ENCODE measurements around the gene RHBG.

RHBG gene

DNA sequence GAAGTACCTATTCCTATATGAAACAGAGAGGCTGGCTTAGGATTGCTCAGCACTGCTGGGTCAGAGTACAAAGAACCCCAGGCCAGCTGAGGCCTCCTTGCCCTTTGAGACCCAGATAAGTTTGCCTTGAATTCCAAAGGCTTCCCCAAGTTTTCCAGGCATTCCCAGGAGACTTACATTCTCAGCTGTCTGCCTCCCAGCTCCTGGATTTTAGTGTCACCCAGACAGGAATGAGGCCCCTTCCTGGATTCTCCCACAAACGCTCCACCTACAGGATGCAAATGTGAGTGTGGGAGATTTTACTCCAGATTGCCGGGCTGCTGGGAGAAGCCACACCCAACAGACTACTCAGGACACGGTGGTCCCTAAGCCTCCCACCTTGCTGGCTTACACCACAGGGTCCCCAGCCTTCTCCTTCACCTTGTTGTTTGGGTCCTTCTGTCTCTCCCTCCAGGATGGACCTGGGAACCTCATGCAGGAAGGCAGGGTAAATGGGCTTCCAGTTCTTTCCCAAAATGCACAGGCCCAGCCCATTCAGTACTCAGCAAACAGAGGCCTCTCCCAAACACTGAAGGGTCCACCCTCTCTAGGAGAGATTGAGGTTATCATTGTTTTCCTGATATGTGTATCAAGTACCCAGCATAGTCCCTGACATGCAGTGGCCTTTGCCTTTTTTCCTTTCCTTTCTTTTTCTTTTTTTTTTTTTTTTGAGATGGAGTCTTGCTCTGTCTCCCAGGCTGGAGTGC, 10.6 kb downstream of the RHBG start:
- WGBS (ENCODE audit: extremely low coverage, insufficient coverage, low lambda C conversion rate), result no CpG with 5 or more reads among the region's 3 CpGs

DNA sequence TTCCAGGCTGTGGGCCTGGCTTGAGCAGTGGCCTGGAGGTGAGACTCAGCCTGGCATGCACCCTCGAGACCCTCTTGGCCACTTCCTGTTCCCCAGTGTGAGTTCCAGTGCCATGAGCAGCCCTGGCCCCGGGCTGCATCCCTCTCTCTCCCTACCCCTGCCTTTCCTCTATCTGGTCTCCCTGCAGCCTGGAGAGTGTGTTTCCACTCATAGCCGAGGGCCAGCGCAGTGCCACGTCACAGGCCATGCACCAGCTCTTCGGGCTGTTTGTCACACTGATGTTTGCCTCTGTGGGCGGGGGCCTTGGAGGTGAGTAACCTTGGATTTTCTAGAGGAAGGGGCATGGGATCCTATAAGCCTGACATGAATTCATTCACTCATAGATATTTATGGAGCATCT, 13.6 kb downstream of the RHBG start:
- Histone ChIP-seq H2BK15ac (replicated peaks; ENCODE audit: low read depth) (no peak overlapping the region), H3K79me2 (ENCODE audit: control insufficient read depth, insufficient read depth, low read length) (no peaks in the 10 kb centered on the region), H3K27ac (ENCODE audit: low read depth, low read length) (no peak overlapping the region), H2BK5ac (ENCODE audit: low read length) (no peak overlapping the region), H3K79me1 (ENCODE audit: low read length) (no peaks in the 10 kb centered on the region), H3K4ac (ENCODE audit: low read depth, low read length) (no peak overlapping the region), H3K9ac (ENCODE audit: low read length) (no peak overlapping the region), H3K4me2 (ENCODE audit: low read length) (no peak overlapping the region), H2BK120ac (ENCODE audit: low read depth, low read length) (no peak overlapping the region), H3K27me3 (ENCODE audit: insufficient read depth, low read length, poor library complexity) (no peaks in the 10 kb centered on the region), H3K36me3 (ENCODE audit: control insufficient read depth, insufficient read depth, low read length) (no peaks in the 10 kb centered on the region), H3K4me3 (ENCODE audit: low read length) (no peak overlapping the region), H4K8ac (ENCODE audit: low read depth, low read length) (no peak overlapping the region), H3K18ac (ENCODE audit: low read length) (no peak overlapping the region), H4K5ac (ENCODE audit: low read length) (no peak overlapping the region), H3K23ac (ENCODE audit: low read length) (no peak overlapping the region), H3K4me1 (ENCODE audit: control insufficient read depth, low read depth, low read length) (peaks cover 7% of the 10 kb centered on the region), H2AK5ac (ENCODE audit: low read length) (no peak overlapping the region), H3K56ac (ENCODE audit: low read length) (no peak overlapping the region)
- DNase-seq, result no peak
- WGBS (ENCODE audit: extremely low coverage, insufficient coverage, low lambda C conversion rate), result no CpG with 5 or more reads among the region's 7 CpGs

More for the DNA sequence above, 10.6 kb downstream of the RHBG start:
- H4K8ac ChIP-seq (ENCODE audit: low read depth, low read length), result no peak overlapping the region
- H3K27me3 ChIP-seq (ENCODE audit: insufficient read depth, low read length, poor library complexity), result no peaks in the 10 kb centered on the region
- no peaks in the 10 kb centered on the region for H3K36me3 ChIP-seq (ENCODE audit: control insufficient read depth, insufficient read depth, low read length)
- no peak overlapping the region for H2BK15ac ChIP-seq (replicated peaks; ENCODE audit: low read depth)
- no peak overlapping the region for H3K4me3 ChIP-seq (ENCODE audit: low read length)
- DNase-seq, result peak; percentile 91
- H4K5ac ChIP-seq (ENCODE audit: low read length), result no peak overlapping the region
- H3K56ac ChIP-seq (ENCODE audit: low read length), result peak overlapping the region; percentile 65
- no peak overlapping the region for H3K23ac ChIP-seq (ENCODE audit: low read length)
- H2BK5ac ChIP-seq (ENCODE audit: low read length), result no peak overlapping the region
- H3K4ac ChIP-seq (ENCODE audit: low read depth, low read length), result no peak overlapping the region
- no peak overlapping the region for H2BK120ac ChIP-seq (ENCODE audit: low read depth, low read length)
- H3K79me2 ChIP-seq (ENCODE audit: control insufficient read depth, insufficient read depth, low read length), result no peaks in the 10 kb centered on the region
- no peak overlapping the region for H2AK5ac ChIP-seq (ENCODE audit: low read length)
- peaks cover 2% of the 10 kb centered on the region for H3K4me1 ChIP-seq (ENCODE audit: control insufficient read depth, low read depth, low read length)
- no peaks in the 10 kb centered on the region for H3K79me1 ChIP-seq (ENCODE audit: low read length)
- no peak overlapping the region for H3K27ac ChIP-seq (ENCODE audit: low read depth, low read length)
- H3K4me2 ChIP-seq (ENCODE audit: low read length), result no peak overlapping the region
- no peak overlapping the region for H3K9ac ChIP-seq (ENCODE audit: low read length)
- H3K18ac ChIP-seq (ENCODE audit: low read length), result no peak overlapping the region

DNA sequence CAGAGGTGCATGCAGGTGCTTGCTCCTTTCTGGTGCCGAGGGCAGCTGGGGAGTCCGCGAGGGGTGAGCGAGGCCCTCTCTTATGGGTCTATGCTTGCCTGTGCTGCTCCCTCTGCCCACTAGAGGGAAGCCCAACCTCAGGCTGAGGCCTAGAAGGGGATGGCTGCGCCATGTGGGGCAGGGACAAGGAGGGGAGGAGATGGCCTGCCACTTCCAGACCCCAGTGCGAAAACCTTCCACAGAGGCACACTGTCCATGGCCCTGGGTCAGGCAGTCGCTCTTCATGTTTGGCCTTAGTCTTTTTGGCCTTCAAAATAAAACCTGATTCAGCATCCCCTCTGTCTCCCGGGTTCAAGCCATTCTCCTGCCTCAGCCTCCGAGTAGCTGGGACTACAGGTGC, 14.0 kb downstream of the RHBG start:
- Histone ChIP-seq H2BK120ac (ENCODE audit: low read depth, low read length) (no peak overlapping the region), H3K4ac (ENCODE audit: low read depth, low read length) (no peak overlapping the region), H3K4me3 (ENCODE audit: low read length) (no peak overlapping the region), H3K23ac (ENCODE audit: low read length) (no peak overlapping the region), H3K18ac (ENCODE audit: low read length) (no peak overlapping the region), H3K79me2 (ENCODE audit: control insufficient read depth, insufficient read depth, low read length) (no peaks in the 10 kb centered on the region), H3K36me3 (ENCODE audit: control insufficient read depth, insufficient read depth, low read length) (no peaks in the 10 kb centered on the region), H2BK15ac (replicated peaks; ENCODE audit: low read depth) (no peak overlapping the region), H2BK5ac (ENCODE audit: low read length) (no peak overlapping the region), H3K79me1 (ENCODE audit: low read length) (no peaks in the 10 kb centered on the region), H4K5ac (ENCODE audit: low read length) (no peak overlapping the region), H4K8ac (ENCODE audit: low read depth, low read length) (no peak overlapping the region), H3K27ac (ENCODE audit: low read depth, low read length) (no peak overlapping the region), H3K27me3 (ENCODE audit: insufficient read depth, low read length, poor library complexity) (no peaks in the 10 kb centered on the region), H3K9ac (ENCODE audit: low read length) (no peak overlapping the region), H3K56ac (ENCODE audit: low read length) (no peak overlapping the region), H2AK5ac (ENCODE audit: low read length) (no peak overlapping the region), H3K4me1 (ENCODE audit: control insufficient read depth, low read depth, low read length) (peaks cover 7% of the 10 kb centered on the region), H3K4me2 (ENCODE audit: low read length) (no peak overlapping the region)
- WGBS (ENCODE audit: extremely low coverage, insufficient coverage, low lambda C conversion rate), result no CpG with 5 or more reads among the region's 9 CpGs
- DNase-seq, result peak; percentile 88

DNA sequence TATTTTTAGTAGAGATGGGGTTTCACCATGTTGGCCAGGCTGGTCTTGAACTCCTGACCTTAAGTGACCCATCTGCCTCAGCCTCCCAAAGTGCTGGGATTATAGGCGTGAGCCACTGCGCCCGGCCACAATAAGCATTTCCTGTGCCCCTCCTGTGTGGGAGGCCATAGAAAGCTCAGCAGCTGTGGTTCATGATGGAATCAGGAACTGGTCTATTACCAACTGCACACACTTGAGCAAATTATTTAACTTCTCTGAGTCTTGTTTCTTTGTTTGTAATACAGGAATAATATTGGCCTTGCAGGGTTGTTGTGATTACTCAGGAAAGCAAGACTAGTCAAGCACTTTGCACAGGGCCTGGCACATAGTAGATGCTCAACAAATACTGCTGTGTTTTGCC, 15.0 kb downstream of the RHBG start:
- Histone ChIP-seq H4K8ac (ENCODE audit: low read depth, low read length) (no peak overlapping the region), H3K79me1 (ENCODE audit: low read length) (no peaks in the 10 kb centered on the region), H3K18ac (ENCODE audit: low read length) (no peak overlapping the region), H3K79me2 (ENCODE audit: control insufficient read depth, insufficient read depth, low read length) (no peaks in the 10 kb centered on the region), H4K5ac (ENCODE audit: low read length) (no peak overlapping the region), H2BK120ac (ENCODE audit: low read depth, low read length) (no peak overlapping the region), H2BK15ac (replicated peaks; ENCODE audit: low read depth) (no peak overlapping the region), H2AK5ac (ENCODE audit: low read length) (no peak overlapping the region), H3K27me3 (ENCODE audit: insufficient read depth, low read length, poor library complexity) (no peaks in the 10 kb centered on the region), H2BK5ac (ENCODE audit: low read length) (no peak overlapping the region), H3K4me2 (ENCODE audit: low read length) (no peak overlapping the region), H3K27ac (ENCODE audit: low read depth, low read length) (no peak overlapping the region), H3K56ac (ENCODE audit: low read length) (no peak overlapping the region), H3K4me1 (ENCODE audit: control insufficient read depth, low read depth, low read length) (peaks cover 5% of the 10 kb centered on the region), H3K23ac (ENCODE audit: low read length) (no peak overlapping the region), H3K9ac (ENCODE audit: low read length) (no peak overlapping the region), H3K4ac (ENCODE audit: low read depth, low read length) (no peak overlapping the region), H3K36me3 (ENCODE audit: control insufficient read depth, insufficient read depth, low read length) (no peaks in the 10 kb centered on the region), H3K4me3 (ENCODE audit: low read length) (no peak overlapping the region)
- no peak for DNase-seq
- no CpG with 5 or more reads among the region's 3 CpGs for WGBS (ENCODE audit: extremely low coverage, insufficient coverage, low lambda C conversion rate)

DNA sequence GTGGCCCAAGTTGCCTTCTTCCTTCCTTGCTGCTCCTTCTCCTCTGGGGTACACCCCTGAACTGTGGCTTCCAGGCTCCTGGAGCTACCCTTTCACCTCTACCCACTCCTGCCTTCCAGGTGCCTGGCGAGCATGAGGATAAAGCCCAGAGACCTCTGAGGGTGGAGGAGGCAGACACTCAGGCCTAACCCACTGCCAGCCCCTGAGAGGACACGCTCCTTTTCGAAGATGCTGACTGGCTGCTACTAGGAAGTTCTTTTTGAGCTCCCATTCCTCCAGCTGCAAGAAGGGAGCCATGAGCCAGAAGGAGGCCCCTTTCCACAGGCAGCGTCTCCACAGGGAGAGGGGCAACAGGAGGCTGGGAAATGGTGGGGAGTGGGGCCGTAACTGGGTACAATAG, 15.6 kb downstream of the RHBG start:
- H3K9ac ChIP-seq (ENCODE audit: low read length), result no peak overlapping the region
- no peak for DNase-seq
- H3K36me3 ChIP-seq (ENCODE audit: control insufficient read depth, insufficient read depth, low read length), result no peaks in the 10 kb centered on the region
- H2BK120ac ChIP-seq (ENCODE audit: low read depth, low read length), result no peak overlapping the region
- no peaks in the 10 kb centered on the region for H3K79me2 ChIP-seq (ENCODE audit: control insufficient read depth, insufficient read depth, low read length)
- H3K56ac ChIP-seq (ENCODE audit: low read length), result no peak overlapping the region
- no peak overlapping the region for H3K4me3 ChIP-seq (ENCODE audit: low read length)
- no peak overlapping the region for H4K8ac ChIP-seq (ENCODE audit: low read depth, low read length)
- no peak overlapping the region for H3K4ac ChIP-seq (ENCODE audit: low read depth, low read length)
- H3K23ac ChIP-seq (ENCODE audit: low read length), result no peak overlapping the region
- no peak overlapping the region for H2BK15ac ChIP-seq (replicated peaks; ENCODE audit: low read depth)
- no peak overlapping the region for H4K5ac ChIP-seq (ENCODE audit: low read length)
- no peak overlapping the region for H2BK5ac ChIP-seq (ENCODE audit: low read length)
- H3K79me1 ChIP-seq (ENCODE audit: low read length), result no peaks in the 10 kb centered on the region
- no peak overlapping the region for H3K4me2 ChIP-seq (ENCODE audit: low read length)
- H3K4me1 ChIP-seq (ENCODE audit: control insufficient read depth, low read depth, low read length), result peaks cover 5% of the 10 kb centered on the region
- H3K27ac ChIP-seq (ENCODE audit: low read depth, low read length), result no peak overlapping the region
- no peak overlapping the region for H2AK5ac ChIP-seq (ENCODE audit: low read length)
- no CpG with 5 or more reads among the region's 5 CpGs for WGBS (ENCODE audit: extremely low coverage, insufficient coverage, low lambda C conversion rate)
- no peak overlapping the region for H3K18ac ChIP-seq (ENCODE audit: low read length)
- no peaks in the 10 kb centered on the region for H3K27me3 ChIP-seq (ENCODE audit: insufficient read depth, low read length, poor library complexity)

DNA sequence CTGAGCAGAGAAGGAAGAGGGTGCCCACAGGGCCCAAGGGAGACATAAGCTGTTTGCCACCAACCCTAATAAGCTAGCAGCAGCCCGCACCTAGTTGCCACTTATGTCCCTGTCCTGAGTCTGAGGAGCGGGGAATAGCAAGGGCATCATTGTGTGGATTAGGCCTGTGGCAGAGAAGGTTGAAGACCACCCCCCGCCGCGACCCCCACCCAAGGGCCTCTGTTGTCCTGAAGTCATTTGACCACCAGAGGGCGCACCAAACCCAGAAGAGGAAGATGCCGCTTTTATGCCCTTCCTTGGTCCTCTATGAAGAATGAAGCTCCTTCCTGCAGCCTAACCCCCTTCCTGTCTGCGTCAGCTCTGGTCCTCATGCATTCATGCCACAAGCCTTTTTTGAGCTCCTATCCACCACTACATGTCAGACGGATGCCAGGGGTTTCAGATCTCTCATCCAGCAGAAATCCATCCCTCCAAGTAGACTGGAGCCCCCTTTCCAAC, 16.6 kb downstream of the RHBG start:
- no peaks in the 10 kb centered on the region for H3K27me3 ChIP-seq (ENCODE audit: insufficient read depth, low read length, poor library complexity)
- peak overlapping the region; percentile 8 for H3K9ac ChIP-seq (ENCODE audit: low read length)
- H3K36me3 ChIP-seq (ENCODE audit: control insufficient read depth, insufficient read depth, low read length), result no peaks in the 10 kb centered on the region
- no peak overlapping the region for H3K27ac ChIP-seq (ENCODE audit: low read depth, low read length)
- WGBS (ENCODE audit: extremely low coverage, insufficient coverage, low lambda C conversion rate), result no CpG with 5 or more reads among the region's 9 CpGs
- peak overlapping the region; percentile 1 for H3K56ac ChIP-seq (ENCODE audit: low read length)
- peaks cover 9% of the 10 kb centered on the region for H3K4me1 ChIP-seq (ENCODE audit: control insufficient read depth, low read depth, low read length)
- no peak overlapping the region for H3K4me2 ChIP-seq (ENCODE audit: low read length)
- no peak overlapping the region for H2BK15ac ChIP-seq (replicated peaks; ENCODE audit: low read depth)
- H2BK120ac ChIP-seq (ENCODE audit: low read depth, low read length), result no peak overlapping the region
- H3K4ac ChIP-seq (ENCODE audit: low read depth, low read length), result no peak overlapping the region
- H3K23ac ChIP-seq (ENCODE audit: low read length), result no peak overlapping the region
- peak overlapping the region; percentile 23 for H2AK5ac ChIP-seq (ENCODE audit: low read length)
- H3K18ac ChIP-seq (ENCODE audit: low read length), result no peak overlapping the region
- no peak overlapping the region for H4K8ac ChIP-seq (ENCODE audit: low read depth, low read length)
- H3K79me1 ChIP-seq (ENCODE audit: low read length), result no peaks in the 10 kb centered on the region
- no peak overlapping the region for H3K4me3 ChIP-seq (ENCODE audit: low read length)
- H2BK5ac ChIP-seq (ENCODE audit: low read length), result no peak overlapping the region
- H4K5ac ChIP-seq (ENCODE audit: low read length), result no peak overlapping the region
- H3K79me2 ChIP-seq (ENCODE audit: control insufficient read depth, insufficient read depth, low read length), result no peaks in the 10 kb centered on the region
- peak; percentile 78 for DNase-seq
